ENCODE results near the gene COX17. TPM values are rescaled to one million over a fixed set of nuclear protein-coding genes. Genes with fewer than 3 reads are reported as not detected.

COX17 gene, protein sequence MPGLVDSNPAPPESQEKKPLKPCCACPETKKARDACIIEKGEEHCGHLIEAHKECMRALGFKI
- 24.7 TPM for polyA plus RNA-seq (2013)

GRCh38 chr3:119676771-119677640 lies at the start of gene COX17:
COX17 (minus strand) TSS chr3:119677406; CDS start chr3:119677310, 96 bp downstream.
- ChIA-PET CTCF (interaction anchor here (0.8 to 1.5 kb wide), 3 partner anchors 19 to 76 kb away, joined by 3 to 5 read pairs (median 3); no protein-coding TSS in a partner anchor), POLR2A (interaction anchor here (0.6 kb wide), 1 partner anchor 92 kb away, joined by 3 read pairs; no protein-coding TSS in a partner anchor)
- H3K9me3 ChIP-seq (ENCODE audit: control extremely low read depth in 1 of 5, control insufficient read depth in 4 of 5, insufficient read depth in 2 of 5, low read depth in 1 of 5, low read length in 4 of 5) = no peaks in the 10 kb centered on the region
- peaks cover 6 to 26% (median 15%) of the 10 kb centered on the region in 4 experiments for H3K36me3 ChIP-seq (ENCODE audit: control insufficient read depth in 4 of 4, insufficient read depth in 4 of 4, low read length in 3 of 4)
- peak within 1 kb of the TSS; percentile 71 to 91 (median 87) for H3K4me3 ChIP-seq (ENCODE audit: control insufficient read depth in 1 of 7, extremely low read depth in 1 of 7, insufficient read depth in 4 of 7, low read depth in 2 of 7, low read length in 6 of 7)
- no peaks in the 10 kb centered on the region for H3K27me3 ChIP-seq (replicated peaks in 2 of 5; ENCODE audit: control insufficient read depth in 4 of 5, insufficient read depth in 5 of 5, low read length in 4 of 5)
- H3K27ac ChIP-seq (ENCODE audit: insufficient read depth in 1 of 2, low read depth in 1 of 2, low read length in 2 of 2, poor library complexity in 1 of 2, severe bottlenecking in 2 of 2) = peak within 1 kb of the TSS; percentile 69 to 86
- peaks cover 3 to 15% (median 11%) of the 10 kb centered on the region in 4 experiments for H3K4me1 ChIP-seq (ENCODE audit: control extremely low read depth in 1 of 4, control insufficient read depth in 4 of 4, insufficient read depth in 4 of 4, low read length in 3 of 4)
- WGBS (ENCODE audit: insufficient coverage) = 0% methylated on average over 35 of the region's 54 CpGs
- DNase-seq = peak; percentile 96 to 99 (median 99)

- ChIA-PET CTCF (interaction anchor here (1.1 kb wide), 1 partner anchor 91 kb away, joined by 3 read pairs; no protein-coding TSS in a partner anchor), POLR2A (no interaction called here)
- no peaks in the 10 kb centered on the region for H3K27me3 ChIP-seq (replicated peaks in 2 of 5; ENCODE audit: control insufficient read depth in 4 of 5, insufficient read depth in 5 of 5, low read length in 4 of 5)
- H3K4me3 ChIP-seq (ENCODE audit: control insufficient read depth in 1 of 7, extremely low read depth in 1 of 7, insufficient read depth in 4 of 7, low read depth in 2 of 7, low read length in 6 of 7) = no peak overlapping the region
- no peak overlapping the region for H3K27ac ChIP-seq (ENCODE audit: insufficient read depth in 1 of 2, low read depth in 1 of 2, low read length in 2 of 2, poor library complexity in 1 of 2, severe bottlenecking in 2 of 2)
- H3K9me3 ChIP-seq (ENCODE audit: control extremely low read depth in 1 of 5, control insufficient read depth in 4 of 5, insufficient read depth in 2 of 5, low read depth in 1 of 5, low read length in 4 of 5) = no peaks in the 10 kb centered on the region
- 83% methylated on average over 1 of the region's 2 CpGs for WGBS (ENCODE audit: insufficient coverage)
- no peaks in the 10 kb centered on the region for H3K36me3 ChIP-seq (ENCODE audit: control insufficient read depth in 4 of 4, insufficient read depth in 4 of 4, low read length in 3 of 4)
- H3K4me1 ChIP-seq (ENCODE audit: control extremely low read depth in 1 of 4, control insufficient read depth in 4 of 4, insufficient read depth in 4 of 4, low read length in 3 of 4) = no peaks in the 10 kb centered on the region
- no peak for DNase-seq
These were observed 49.7 kb upstream of the COX17 start for GRCh38 chr3:119726909-119727308.

DNA sequence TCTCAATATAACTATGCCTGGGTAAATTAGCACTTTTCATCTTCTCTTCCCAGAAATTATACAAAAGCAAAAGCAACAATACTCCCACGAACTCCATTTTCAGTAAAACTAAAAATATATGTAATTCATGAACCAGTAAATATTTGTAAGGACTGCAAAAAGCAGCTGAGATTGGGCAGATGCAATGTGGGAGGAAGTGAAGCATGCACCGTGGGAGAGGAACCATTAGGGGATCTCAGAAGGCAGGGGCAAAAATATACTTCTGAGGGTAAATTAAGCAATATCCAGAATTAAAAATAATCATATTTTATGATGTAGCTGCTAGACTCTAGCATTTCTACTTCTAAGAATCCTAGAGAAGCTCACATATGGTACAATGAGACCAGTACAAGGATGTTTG lies 45.8 kb upstream of the COX17 start:
- Histone ChIP-seq H3K27ac (ENCODE audit: insufficient read depth in 1 of 2, low read depth in 1 of 2, low read length in 2 of 2, poor library complexity in 1 of 2, severe bottlenecking in 2 of 2) (no peak overlapping the region), H3K4me3 (ENCODE audit: control insufficient read depth in 1 of 7, extremely low read depth in 1 of 7, insufficient read depth in 4 of 7, low read depth in 2 of 7, low read length in 6 of 7) (no peak overlapping the region), H3K36me3 (ENCODE audit: control insufficient read depth in 4 of 4, insufficient read depth in 4 of 4, low read length in 3 of 4) (no peaks in the 10 kb centered on the region), H3K4me1 (ENCODE audit: control extremely low read depth in 1 of 4, control insufficient read depth in 4 of 4, insufficient read depth in 4 of 4, low read length in 3 of 4) (no peaks in the 10 kb centered on the region), H3K9me3 (ENCODE audit: control extremely low read depth in 1 of 5, control insufficient read depth in 4 of 5, insufficient read depth in 2 of 5, low read depth in 1 of 5, low read length in 4 of 5) (no peaks in the 10 kb centered on the region), H3K27me3 (replicated peaks in 2 of 5; ENCODE audit: control insufficient read depth in 4 of 5, insufficient read depth in 5 of 5, low read length in 4 of 5) (no peaks in the 10 kb centered on the region)
- WGBS (ENCODE audit: insufficient coverage) = no CpG with 5 or more reads among the region's 2 CpGs
- ChIA-PET POLR2A (interaction anchor here (0.6 kb wide), 1 partner anchor 92 kb away, joined by 3 read pairs; no protein-coding TSS in a partner anchor), CTCF (no interaction called here)
- peak in 1 of 3 donors; percentile 15 for DNase-seq

DNA sequence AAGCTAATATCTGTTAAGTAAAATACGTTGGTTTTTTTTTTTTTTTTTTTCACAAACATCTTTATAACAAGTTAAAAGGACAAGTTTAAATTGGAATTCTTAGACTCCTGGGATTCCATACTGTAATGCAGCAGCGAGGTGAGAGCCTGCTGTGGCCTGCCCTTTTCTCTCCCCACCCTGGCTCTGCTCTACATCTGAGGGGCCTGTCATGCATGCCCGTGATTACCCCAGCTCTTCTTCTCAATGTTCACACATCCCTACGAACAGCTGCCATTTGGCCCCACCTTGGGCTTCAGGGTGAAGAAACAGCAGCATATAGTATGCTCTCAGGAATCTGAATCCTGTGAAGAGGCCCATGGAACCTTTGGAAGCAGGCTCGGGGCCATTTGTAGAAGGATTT lies 40.3 kb upstream of the COX17 start:
- H3K27me3 ChIP-seq (replicated peaks in 2 of 5; ENCODE audit: control insufficient read depth in 4 of 5, insufficient read depth in 5 of 5, low read length in 4 of 5) = no peaks in the 10 kb centered on the region
- ChIA-PET POLR2A (no interaction called here), CTCF (no interaction called here)
- H3K4me3 ChIP-seq (ENCODE audit: control insufficient read depth in 1 of 7, extremely low read depth in 1 of 7, insufficient read depth in 4 of 7, low read depth in 2 of 7, low read length in 6 of 7) = no peak overlapping the region
- H3K36me3 ChIP-seq (ENCODE audit: control insufficient read depth in 4 of 4, insufficient read depth in 4 of 4, low read length in 3 of 4) = no peaks in the 10 kb centered on the region
- 96% methylated on average over 2 of the region's 5 CpGs for WGBS (ENCODE audit: insufficient coverage)
- H3K27ac ChIP-seq (ENCODE audit: insufficient read depth in 1 of 2, low read depth in 1 of 2, low read length in 2 of 2, poor library complexity in 1 of 2, severe bottlenecking in 2 of 2) = no peak overlapping the region
- H3K4me1 ChIP-seq (ENCODE audit: control extremely low read depth in 1 of 4, control insufficient read depth in 4 of 4, insufficient read depth in 4 of 4, low read length in 3 of 4) = no peaks in the 10 kb centered on the region
- H3K9me3 ChIP-seq (ENCODE audit: control extremely low read depth in 1 of 5, control insufficient read depth in 4 of 5, insufficient read depth in 2 of 5, low read depth in 1 of 5, low read length in 4 of 5) = no peaks in the 10 kb centered on the region
- no peak for DNase-seq

- ChIA-PET CTCF (no interaction called here), POLR2A (no interaction called here)
- H3K4me3 ChIP-seq (ENCODE audit: control insufficient read depth in 1 of 7, extremely low read depth in 1 of 7, insufficient read depth in 4 of 7, low read depth in 2 of 7, low read length in 6 of 7) = no peak overlapping the region
- no peak overlapping the region for H3K27ac ChIP-seq (ENCODE audit: insufficient read depth in 1 of 2, low read depth in 1 of 2, low read length in 2 of 2, poor library complexity in 1 of 2, severe bottlenecking in 2 of 2)
- no peaks in the 10 kb centered on the region for H3K36me3 ChIP-seq (ENCODE audit: control insufficient read depth in 4 of 4, insufficient read depth in 4 of 4, low read length in 3 of 4)
- WGBS (ENCODE audit: insufficient coverage) = 100% methylated on average over 3 of the region's 3 CpGs
- H3K9me3 ChIP-seq (ENCODE audit: control extremely low read depth in 1 of 5, control insufficient read depth in 4 of 5, insufficient read depth in 2 of 5, low read depth in 1 of 5, low read length in 4 of 5) = no peaks in the 10 kb centered on the region
- no peaks in the 10 kb centered on the region for H3K4me1 ChIP-seq (ENCODE audit: control extremely low read depth in 1 of 4, control insufficient read depth in 4 of 4, insufficient read depth in 4 of 4, low read length in 3 of 4)
- H3K27me3 ChIP-seq (replicated peaks in 2 of 5; ENCODE audit: control insufficient read depth in 4 of 5, insufficient read depth in 5 of 5, low read length in 4 of 5) = no peaks in the 10 kb centered on the region
- DNase-seq = no peak
These were observed 39.8 kb upstream of the COX17 start for GRCh38 chr3:119716998-119717397.

- ChIA-PET POLR2A (interaction anchor here (0.6 kb wide), 1 partner anchor 304 kb away, joined by 3 read pairs; no protein-coding TSS in a partner anchor), CTCF (interaction anchor here (1.3 kb wide), 1 partner anchor 10 kb away, joined by 4 read pairs; no protein-coding TSS in a partner anchor)
- H3K4me1 ChIP-seq (ENCODE audit: control extremely low read depth in 1 of 4, control insufficient read depth in 4 of 4, insufficient read depth in 4 of 4, low read length in 3 of 4) = no peaks in the 10 kb centered on the region
- WGBS (ENCODE audit: insufficient coverage) = 100% methylated on average over 1 of the region's 2 CpGs
- H3K9me3 ChIP-seq (ENCODE audit: control extremely low read depth in 1 of 5, control insufficient read depth in 4 of 5, insufficient read depth in 2 of 5, low read depth in 1 of 5, low read length in 4 of 5) = no peaks in the 10 kb centered on the region
- H3K36me3 ChIP-seq (ENCODE audit: control insufficient read depth in 4 of 4, insufficient read depth in 4 of 4, low read length in 3 of 4) = no peaks in the 10 kb centered on the region
- H3K4me3 ChIP-seq (ENCODE audit: control insufficient read depth in 1 of 7, extremely low read depth in 1 of 7, insufficient read depth in 4 of 7, low read depth in 2 of 7, low read length in 6 of 7) = no peak overlapping the region
- no peak overlapping the region for H3K27ac ChIP-seq (ENCODE audit: insufficient read depth in 1 of 2, low read depth in 1 of 2, low read length in 2 of 2, poor library complexity in 1 of 2, severe bottlenecking in 2 of 2)
- DNase-seq = no peak
- H3K27me3 ChIP-seq (replicated peaks in 2 of 5; ENCODE audit: control insufficient read depth in 4 of 5, insufficient read depth in 5 of 5, low read length in 4 of 5) = no peaks in the 10 kb centered on the region
These were observed 37.9 kb upstream of the COX17 start for GRCh38 chr3:119715105-119715504.

All from common myeloid progenitor, CD34-positive (primary cell).